NK-92 treated with Interleukin-12 subunit alpha and Interleukin-12 subunit beta, amount 100 ng/mL, for 24 hours (cell line): ENCODE measurements around the gene MEGF8.
"Not testable (repeated sequence)": the region's sequence is repeated elsewhere in the genome, so short reads cannot be mapped to it uniquely, and the experiment has no call there.

Source experiments
- DNase-seq: peaks from one replicate; lab custom pipeline; 2025; lab: John Stamatoyannopoulos, UW

Gene MEGF8

DNA sequence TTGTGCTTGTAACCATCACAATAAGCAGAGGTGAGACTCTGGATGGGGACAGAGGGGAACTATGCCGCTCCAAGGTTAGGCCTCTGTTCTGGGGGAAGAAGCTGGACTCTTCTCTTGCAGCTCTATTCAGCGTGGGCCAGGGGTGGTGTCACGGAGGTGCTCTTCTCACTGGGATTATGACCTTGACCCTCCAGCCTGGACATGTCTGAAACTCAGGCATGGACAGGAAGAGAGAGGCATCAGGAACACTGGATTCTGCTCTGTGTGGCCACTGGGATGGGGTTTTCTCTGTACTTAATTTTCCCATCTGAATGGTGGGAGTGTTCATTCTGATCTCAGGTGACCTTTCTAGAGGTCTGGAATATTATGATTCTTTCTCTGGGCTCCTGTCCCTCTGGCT is 7.6 kb downstream of the MEGF8 start:
- DNase-seq, result no peak

DNA sequence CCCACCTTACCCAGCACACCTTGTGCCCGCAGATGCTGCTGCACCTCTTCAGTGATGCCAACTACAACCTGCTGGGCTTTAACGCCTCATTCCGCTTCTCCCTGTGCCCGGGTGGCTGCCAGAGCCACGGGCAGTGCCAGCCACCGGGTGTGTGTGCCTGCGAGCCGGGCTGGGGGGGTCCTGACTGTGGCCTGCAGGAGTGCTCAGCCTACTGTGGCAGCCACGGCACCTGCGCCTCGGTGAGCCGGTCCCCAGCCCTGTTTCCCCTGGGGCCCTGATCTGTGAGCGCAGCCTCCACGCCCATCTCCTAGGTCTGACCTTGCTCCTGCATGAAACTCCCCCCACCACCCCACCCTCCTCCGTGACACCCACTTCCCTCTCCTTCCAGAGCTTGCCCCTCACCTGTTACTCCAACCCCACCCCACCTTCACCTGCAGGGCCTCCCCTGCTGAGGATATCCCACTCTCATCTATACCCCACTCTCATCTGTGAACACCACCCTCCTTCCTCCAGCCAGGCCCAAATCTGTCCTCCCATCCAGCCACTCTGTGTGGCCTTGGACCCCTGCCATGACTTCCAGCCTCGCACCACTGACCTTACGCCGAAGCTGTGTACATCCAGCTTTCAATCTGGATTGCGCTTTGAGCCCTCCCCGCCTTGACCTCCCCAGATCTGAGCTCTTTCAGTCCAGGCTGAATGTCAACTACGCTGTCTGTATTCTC is 8.7 kb downstream of the MEGF8 start:
- DNase-seq, result no peak

DNA sequence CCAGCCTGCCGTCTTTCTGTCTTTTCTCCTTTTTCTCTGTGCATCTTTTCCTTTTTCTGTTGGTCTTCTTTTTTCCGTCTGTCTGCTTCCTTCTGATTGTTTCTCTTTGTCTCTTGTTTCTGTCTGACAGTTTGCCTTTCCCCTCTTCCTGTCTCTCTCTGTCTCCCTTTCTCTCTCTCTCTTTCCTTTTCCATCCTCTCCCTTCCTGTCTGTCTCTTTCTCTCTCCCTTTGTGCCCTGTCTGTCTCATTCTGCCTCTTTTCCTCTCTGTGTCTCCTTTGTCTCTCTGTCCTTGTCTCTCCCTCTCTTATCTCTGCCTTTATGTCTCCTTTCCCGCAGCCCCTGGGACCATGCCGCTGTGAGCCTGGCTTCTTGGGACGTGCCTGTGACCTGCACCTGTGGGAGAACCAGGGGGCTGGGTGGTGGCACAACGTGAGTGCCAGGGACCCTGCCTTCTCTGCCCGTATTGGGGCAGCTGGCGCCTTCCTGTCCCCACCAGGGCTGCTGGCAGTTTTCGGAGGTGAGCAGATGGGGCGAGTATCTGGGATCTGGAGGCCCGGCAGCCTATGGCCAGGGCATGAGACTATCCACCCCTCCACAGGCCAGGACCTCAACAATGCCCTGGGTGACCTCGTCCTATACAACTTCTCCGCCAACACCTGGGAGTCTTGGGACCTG is 9.4 kb downstream of the MEGF8 start:
- no peak for DNase-seq

DNA sequence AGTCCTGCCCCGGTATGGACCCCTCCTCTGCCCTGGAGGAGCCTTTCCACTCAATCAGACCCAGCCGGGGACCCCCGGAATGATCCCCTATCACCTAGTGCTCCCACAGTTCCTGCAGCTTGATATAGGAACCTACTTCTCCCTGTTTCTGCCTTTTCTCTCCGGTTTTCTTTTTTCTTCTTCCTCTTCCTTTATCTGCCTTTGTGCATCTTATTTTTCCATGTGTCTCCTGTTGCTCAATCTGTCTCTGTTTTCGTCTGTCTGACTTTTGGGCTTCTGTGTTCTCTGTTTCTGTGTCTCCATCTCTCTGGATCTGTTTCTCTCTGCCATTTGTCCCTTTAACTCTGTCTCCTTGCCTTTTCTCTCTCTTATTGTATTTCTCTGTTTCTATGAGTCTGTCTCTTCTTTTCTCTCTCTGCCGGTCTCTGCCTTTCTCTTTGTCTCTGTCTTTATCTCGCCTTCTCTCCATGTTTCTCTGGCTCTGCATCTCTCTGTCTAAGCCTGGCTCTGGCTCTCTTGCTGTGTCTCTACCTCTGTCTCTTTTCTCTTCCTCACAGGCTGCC is 10.0 kb downstream of the MEGF8 start:
- DNase-seq, result no peak

DNA sequence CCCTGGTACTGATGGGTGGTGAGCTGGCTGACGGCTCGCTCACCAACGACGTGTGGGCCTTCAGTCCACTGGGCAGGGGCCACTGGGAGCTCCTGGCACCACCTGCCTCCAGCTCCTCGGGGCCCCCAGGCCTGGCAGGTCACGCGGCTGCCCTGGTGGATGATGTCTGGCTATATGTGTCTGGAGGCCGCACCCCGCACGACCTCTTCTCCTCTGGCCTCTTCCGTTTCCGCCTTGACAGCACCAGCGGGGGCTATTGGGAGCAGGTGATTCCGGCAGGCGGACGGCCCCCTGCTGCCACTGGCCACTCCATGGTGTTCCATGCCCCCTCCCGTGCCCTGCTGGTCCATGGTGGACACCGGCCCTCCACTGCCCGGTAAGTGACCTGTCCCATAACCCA is 10.5 kb downstream of the MEGF8 start:
- no peak for DNase-seq

DNA sequence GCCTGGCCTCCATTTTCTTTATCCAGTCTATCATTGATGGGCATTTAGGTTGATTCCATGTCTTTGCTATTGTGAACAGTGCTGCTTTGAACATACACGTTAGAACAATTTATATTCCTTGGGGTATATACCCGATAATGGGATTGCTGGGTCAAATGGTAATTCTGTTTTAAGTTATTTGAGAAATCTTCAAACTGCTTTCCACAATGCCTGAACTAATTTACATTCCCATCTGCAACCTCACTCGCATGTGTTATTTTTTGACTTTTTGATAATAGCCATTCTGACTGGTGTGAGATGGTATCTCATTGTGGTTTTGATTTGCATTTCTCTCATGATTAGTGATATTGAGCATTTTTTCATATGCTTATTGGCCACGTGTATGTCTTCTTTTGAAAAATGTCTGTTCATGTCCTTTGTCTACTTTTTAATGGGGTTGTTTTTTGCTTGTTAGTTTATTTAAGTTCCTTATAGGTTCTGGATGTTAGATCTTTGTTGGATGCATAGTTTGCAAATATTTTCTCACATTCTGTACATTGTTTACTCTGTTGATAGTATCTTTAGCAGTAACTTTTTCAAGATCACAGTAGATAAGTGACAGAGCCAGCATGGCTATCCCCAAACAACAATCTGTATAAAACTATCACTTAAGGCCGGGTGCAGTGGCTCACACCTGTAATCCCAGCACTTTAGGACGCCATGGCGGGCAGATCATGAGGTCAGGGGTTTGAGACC is 13.9 kb downstream of the MEGF8 start:
- DNase-seq, result not testable (repeated sequence)

DNA sequence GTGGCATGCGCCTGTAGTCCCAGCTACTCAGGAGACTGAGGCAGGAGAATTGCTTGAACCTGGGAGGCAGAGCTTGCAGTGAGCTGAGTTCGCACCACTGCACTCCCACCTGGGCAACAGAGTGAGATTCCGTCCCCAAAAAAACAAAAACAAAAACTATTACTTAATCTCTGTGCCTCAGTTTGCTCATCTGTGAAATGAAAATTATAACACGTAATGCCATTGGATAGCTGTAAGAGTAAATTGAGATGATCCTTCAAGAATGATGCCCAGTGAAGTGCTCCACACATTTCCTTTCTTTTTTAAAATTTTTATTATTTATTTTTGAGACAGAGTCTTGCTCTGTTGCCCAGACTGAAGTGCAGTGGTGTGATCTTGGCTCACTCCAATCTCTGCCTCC is 14.5 kb downstream of the MEGF8 start:
- DNase-seq, result not testable (repeated sequence)

DNA sequence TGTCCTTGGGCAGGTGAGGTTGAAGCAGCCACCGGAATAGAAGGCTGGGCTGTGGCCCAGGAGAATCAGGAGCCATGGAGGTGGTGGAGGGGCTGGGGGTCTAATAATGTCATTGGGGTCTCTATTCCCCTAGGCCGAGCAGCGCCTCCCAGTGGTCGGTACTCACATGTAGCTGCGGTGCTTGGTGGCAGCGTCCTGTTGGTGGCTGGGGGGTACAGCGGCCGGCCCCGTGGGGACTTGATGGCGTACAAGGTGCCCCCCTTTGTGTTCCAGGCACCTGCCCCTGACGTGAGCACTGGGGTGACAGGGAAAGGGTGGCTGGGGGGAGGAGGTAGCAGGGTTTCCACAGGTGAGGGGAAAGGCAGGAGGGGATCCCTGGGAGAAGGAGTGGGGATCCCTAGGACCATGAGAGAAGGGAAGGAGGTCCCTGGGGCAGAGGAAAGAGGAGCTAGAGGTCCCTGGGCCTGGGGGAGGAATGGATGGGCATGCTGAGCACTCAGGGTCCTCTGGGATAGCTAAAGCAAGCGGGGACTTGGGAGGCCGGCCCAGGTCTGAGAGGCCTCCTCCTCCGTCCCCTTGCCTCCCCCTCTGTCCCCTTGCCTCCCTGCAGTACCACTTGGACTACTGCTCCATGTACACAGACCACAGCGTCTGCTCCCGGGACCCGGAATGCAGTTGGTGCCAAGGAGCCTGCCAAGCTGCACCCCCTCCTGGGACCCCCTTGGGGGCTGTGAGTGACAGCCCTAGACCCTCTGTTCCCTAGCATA is 18.1 kb downstream of the MEGF8 start:
- DNase-seq, result no peak

DNA sequence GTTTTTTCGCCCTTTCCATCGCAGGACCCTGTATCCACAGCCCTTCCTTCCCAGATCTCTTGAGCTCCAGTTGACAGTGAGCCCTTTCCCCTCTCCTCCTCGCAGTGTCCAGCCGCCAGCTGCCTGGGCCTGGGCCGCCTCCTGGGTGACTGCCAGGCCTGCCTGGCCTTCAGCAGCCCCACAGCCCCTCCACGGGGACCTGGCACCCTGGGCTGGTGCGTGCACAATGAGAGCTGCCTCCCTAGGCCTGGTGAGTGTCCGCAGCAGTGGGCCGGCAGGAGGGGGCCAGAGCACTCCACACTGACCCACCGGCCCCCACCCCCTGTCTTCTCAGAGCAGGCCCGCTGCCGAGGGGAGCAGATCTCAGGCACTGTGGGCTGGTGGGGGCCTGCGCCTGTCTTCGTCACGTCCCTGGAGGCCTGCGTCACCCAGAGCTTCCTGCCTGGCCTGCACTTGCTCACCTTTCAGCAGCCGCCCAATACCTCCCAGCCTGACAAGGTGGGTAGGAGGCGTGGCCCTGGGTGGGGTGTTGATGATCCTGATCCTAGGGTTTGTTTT is 19.0 kb downstream of the MEGF8 start:
- no peak for DNase-seq

DNA sequence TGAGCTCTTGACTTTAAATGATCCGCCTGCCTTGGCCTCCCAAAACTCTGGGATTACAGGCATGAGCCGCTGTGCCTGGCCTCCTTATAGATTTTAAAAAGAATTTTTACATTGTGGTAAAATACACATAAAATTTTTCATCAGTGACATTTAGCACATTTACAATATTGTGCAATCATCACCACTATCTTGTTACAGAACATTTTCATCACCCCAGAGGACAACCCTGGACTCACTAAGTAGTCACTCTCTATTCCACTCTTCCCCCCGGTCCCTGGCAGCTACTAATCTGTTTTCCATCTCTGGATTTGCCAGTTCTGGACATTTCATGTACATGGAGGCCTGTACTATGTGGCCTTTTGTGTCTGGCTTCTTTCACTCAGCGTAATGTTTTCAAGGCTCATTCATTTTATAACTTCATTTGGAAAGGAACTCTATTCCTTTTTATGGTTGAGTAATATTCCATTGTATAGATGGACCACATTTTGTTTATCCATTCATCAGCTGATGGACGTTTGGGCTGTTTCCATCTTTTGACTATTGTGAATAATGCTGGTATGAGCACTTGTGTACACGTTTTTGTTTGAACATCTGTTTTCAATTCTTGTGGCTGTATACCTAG is 19.9 kb downstream of the MEGF8 start:
- no peak for DNase-seq

DNA sequence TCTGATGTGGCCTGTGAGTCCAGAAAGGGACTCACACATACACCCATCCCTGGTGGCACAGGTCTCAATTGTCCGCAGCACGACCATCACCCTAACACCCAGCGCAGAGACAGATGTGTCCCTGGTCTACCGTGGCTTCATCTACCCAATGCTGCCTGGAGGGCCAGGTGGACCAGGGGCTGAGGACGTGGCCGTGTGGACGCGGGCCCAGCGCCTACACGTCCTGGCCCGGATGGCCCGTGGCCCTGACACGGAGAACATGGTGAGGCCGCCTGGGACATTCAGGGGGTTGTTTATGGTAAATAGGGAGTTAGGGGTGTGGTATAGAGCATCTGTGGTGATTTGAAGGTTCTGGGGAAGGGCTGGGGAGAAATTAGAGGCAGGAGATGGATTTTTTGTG is 22.8 kb downstream of the MEGF8 start:
- DNase-seq, result no peak

DNA sequence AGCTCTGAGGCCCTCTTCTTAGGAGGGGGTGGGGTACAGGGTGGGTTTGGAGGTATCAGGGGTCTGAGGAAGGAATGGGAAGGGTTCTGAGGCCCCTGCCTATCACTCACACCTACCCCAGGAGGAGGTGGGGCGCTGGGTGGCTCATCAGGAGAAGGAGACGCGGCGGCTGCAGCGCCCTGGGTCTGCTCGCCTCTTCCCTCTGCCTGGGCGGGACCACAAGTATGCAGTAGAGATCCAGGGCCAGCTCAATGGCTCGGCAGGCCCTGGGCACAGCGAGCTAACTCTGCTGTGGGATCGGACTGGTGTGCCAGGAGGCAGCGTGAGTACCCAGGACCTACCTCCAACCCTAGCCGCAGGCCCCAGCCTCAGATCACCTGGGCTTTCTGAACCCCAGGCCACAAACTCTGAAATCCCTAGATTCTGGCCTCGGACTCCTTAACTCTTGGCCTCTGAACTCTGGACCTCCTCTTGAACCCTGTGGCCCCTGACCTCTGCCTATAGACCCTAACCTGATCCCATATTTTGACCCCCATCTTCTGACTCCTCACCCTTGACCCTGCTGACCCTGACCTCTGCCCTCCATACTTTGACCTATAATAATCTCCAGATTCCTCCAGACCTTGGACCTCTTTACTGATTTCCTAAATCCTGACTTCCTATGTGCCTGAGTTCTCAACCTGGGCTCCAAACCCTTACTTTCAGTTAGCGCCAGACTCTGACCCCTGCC is 24.1 kb downstream of the MEGF8 start:
- DNase-seq, result no peak

DNA sequence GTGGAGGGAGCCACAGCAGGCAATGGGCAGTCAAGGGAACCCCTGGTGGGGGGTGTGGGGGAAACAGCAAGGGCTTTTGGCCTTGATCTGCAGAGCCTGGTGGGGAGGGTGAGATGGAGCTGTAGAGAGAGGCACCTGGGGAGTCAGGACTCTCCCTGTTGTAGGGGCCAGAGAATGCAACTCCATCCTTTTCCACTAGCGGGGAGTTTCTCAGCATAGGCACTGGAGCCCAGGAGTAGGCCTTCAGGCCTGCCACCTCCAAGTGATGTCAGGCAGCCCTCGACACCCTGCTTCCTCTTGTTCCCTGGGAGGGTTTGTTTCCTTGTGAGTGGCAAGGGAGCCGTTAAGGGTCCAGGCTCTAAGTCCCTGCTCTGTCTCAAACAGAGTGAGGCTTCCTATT is 25.0 kb downstream of the MEGF8 start:
- DNase-seq, result no peak

DNA sequence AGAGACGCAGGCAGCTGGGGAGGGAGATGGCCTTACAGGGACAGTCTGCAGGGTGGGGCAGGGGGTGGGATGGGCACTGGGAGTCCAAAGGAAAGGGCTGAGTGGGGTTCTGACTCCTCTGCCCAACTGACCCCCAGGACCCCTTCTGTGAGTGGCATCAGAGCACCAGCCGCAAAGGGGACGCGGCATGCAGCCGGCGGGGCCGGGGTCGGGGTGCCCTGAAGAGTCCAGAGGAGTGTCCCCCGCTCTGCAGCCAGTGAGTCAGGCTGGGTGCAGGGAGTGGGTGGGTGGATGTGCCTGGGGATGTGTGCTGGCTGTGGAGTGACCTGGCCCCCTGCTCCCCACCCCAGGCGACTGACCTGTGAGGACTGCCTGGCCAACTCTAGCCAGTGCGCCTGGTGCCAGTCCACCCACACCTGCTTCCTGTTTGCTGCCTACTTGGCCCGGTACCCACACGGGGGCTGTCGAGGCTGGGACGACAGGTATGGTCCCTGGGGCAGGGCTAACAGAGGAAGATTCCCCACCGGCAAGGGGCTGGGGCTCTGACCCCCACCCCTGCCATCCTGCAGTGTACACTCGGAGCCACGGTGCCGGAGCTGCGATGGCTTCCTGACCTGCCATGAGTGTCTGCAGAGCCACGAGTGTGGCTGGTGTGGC is 25.8 kb downstream of the MEGF8 start:
- DNase-seq, result no peak

DNA sequence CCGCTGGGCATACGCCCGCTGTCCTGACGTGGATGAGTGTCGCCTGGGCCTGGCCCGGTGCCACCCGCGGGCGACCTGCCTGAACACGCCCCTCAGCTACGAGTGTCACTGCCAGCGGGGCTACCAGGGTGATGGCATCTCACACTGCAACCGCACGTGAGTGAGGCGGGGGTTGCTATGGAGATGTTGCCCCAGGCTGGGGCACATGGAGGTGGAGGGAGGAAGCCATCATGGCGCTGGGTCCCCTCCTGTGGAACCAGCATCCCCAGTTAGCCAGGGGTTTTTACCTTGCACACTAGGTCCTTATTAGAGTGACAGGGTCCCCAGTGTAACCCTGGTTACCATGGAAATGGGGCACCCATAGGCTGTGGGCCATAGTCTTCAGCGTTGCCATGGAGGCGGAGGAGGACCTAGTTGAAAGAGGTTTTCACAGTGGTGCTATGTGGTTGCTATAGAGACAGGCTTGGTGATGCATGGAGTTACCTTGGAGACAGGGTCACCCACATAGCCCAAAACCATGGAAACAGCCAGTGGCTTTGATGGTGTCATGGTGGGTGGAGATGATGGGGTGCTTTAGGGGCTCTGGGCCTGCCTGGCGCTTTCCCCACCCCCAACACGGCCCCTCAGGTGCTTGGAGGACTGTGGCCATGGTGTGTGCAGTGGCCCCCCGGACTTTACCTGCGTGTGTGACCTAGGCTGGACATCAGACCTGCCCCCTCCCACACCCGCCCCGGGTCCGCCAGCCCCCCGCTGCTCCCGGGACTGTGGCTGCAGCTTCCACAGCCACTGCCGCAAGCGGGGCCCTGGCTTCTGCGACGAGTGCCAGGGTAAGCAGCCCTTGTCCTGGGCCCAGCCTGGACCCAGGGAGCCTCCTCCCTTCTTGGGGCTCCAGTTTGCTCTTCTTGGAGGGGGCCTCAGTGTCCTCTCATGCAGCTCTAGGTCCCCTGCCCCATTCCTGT is 27.1 kb downstream of the MEGF8 start:
- DNase-seq, result no peak

DNA sequence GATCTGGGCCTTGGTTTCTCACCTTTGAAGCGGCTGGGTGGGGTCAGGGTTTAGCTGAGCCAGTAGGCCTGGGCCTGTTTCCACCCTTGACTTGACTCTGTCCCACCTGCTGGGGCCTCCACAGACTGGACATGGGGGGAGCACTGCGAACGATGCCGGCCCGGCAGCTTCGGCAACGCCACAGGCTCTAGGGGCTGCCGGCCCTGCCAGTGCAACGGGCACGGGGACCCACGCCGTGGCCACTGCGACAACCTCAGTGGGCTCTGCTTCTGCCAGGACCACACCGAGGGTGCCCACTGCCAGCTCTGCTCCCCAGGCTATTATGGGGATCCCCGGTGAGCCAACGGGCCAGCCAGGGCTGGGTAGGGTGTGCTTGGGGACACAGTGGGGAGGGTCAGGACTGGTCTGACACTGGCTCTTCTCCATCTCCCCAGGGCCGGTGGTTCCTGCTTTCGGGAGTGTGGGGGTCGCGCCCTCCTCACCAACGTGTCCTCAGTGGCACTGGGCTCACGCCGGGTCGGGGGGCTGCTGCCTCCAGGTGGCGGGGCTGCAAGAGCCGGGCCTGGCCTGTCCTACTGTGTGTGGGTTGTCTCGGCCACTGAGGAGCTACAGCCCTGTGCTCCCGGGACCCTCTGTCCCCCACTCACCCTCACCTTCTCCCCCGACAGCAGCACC is 28.0 kb downstream of the MEGF8 start:
- no peak for DNase-seq

DNA sequence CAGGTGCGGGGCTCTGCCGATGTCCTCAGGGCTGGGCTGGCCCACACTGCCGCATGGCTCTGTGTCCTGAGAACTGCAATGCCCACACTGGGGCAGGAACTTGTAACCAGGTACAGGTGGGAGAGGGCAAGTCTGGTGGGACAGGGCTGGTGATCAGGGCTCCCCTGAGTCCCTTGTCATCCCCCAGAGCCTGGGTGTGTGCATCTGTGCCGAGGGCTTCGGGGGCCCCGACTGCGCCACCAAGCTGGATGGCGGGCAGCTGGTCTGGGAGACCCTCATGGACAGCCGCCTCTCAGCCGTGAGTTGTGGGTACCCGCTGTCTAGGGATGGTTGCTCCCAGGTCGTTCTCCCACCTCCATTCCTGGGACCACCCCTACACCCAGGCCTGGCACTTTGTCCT is 30.5 kb downstream of the MEGF8 start:
- no peak for DNase-seq

DNA sequence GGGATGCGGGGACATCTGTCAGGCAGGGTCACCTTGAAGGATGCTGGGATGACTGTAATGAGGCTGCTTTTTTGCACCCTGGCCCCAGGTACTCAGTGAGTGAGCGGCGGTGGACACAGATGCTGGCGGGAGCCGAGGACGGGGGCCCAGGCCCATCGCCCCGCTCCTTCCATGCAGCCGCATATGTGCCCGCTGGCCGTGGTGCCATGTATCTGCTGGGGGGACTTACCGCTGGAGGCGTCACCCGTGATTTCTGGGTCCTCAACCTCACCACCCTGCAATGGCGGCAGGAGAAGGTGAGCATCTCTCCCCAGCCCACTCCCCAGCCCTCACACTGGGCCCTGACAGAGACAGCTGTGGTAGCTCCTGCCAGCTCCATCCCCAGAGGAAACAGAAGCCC is 31.3 kb downstream of the MEGF8 start:
- DNase-seq, result no peak
